ENCODE measurements around the gene USP34.
A peak's percentile ranks its signal among the peaks of the same experiment; 100 is the strongest.
"Not testable (repeated sequence)": the region's sequence is repeated elsewhere in the genome, so short reads cannot be mapped to it uniquely, and the experiment has no call there.

USP34 gene

GRCh38 chr2:61470965-61471904 lies at the start of gene USP34:
Gene USP34, minus strand, starts transcription at chr2:61471087. Its CDS starts 395 bp downstream, at chr2:61470692.
- DNase-seq = peak; percentile 96

- no peak for DNase-seq
Observed at GRCh38 chr2:61520261-61520660, 49.4 kb upstream of the USP34 start.

- DNase-seq = no peak
Observed at GRCh38 chr2:61512768-61513398, 42.0 kb upstream of the USP34 start.

GRCh38 chr2:61510674-61511671 lies 40.1 kb upstream of the USP34 start:
- DNase-seq = no peak

- DNase-seq = no peak
Observed at GRCh38 chr2:61504949-61505348, 34.1 kb upstream of the USP34 start.

GRCh38 chr2:61499060-61499459 lies 28.2 kb upstream of the USP34 start:
- DNase-seq = no peak

GRCh38 chr2:61493523-61493942 lies 22.6 kb upstream of the USP34 start:
- peak; percentile 32 for DNase-seq

- DNase-seq = no peak
Observed at GRCh38 chr2:61492476-61492875, 21.6 kb upstream of the USP34 start.

GRCh38 chr2:61485281-61485680 lies 14.4 kb upstream of the USP34 start:
- no peak for DNase-seq

- DNase-seq = no peak
Observed at GRCh38 chr2:61478086-61478485, 7.2 kb upstream of the USP34 start.

- not testable (repeated sequence) for DNase-seq
Observed at GRCh38 chr2:61476929-61477589, 6.2 kb upstream of the USP34 start.

GRCh38 chr2:61471905-61472805 lies 1.3 kb upstream of the USP34 start:
- DNase-seq = peak; percentile 48

- DNase-seq = peak; percentile 87
Observed at GRCh38 chr2:61470122-61470951, 550 bp downstream of the USP34 start.

- no peak for DNase-seq
Observed at GRCh38 chr2:61469424-61470121, 1.3 kb downstream of the USP34 start.

- DNase-seq = not testable (repeated sequence)
Observed at GRCh38 chr2:61468231-61468630, 2.7 kb downstream of the USP34 start.

- DNase-seq = no peak
Observed at GRCh38 chr2:61465045-61465444, 5.8 kb downstream of the USP34 start.

GRCh38 chr2:61463769-61464475 lies 7.0 kb downstream of the USP34 start:
- DNase-seq = no peak

- no peak for DNase-seq
Observed at GRCh38 chr2:61461404-61461803, 9.5 kb downstream of the USP34 start.

GRCh38 chr2:61460163-61460562 lies 10.7 kb downstream of the USP34 start:
- no peak for DNase-seq

Measured in CD4-positive, alpha-beta T cell treated with Interleukin-21 for 1 hour (primary cell).